ENCODE measurements around the gene OLFML2B.

Gene OLFML2B

DNA sequence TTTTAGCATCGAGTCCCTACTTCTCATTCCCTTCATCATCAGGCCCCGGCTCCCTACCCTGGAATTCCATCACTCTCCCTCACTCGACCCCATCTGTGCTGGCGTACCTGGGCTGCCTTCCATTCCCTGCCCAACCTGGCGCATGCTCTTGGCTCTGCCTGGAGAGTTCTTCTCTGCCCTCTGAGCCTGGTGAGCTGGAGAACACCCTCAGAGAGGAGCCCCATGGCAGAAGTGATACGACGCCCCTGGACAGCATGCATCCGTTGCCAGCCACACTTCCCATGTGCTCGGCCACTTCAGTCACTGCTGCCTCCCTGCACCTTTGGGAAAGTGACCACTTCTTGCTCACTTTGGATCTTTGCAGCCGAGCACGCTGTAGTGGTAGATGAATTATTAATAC lies 30.1 kb downstream of the OLFML2B start:
- H3K27me3 ChIP-seq (ENCODE audit: control insufficient read depth, low read length): peaks cover 11% of the 10 kb centered on the region
- H3K4me1 ChIP-seq (ENCODE audit: control insufficient read depth, low read length): no peaks in the 10 kb centered on the region

DNA sequence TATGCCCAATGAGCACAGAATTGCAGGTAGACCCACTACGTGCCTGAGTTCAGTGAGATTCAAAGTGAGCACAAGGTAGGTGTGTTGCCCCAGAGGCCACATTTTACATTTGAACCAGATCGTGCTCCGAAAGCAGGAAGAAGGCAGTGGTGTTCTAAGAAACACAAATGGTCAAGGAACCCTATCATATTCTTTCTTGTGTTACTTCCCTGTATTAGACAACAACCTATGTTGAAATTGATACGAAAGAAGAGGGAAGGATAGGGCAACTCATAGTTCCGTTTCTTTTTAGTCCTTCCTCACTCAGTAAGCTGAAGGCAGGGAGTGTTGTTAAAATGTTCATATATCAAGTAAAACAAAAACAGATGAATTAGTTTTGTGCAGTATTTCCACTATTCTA lies 33.9 kb downstream of the OLFML2B start:
- no peaks in the 10 kb centered on the region for H3K4me1 ChIP-seq (ENCODE audit: control insufficient read depth, low read length)
- no peaks in the 10 kb centered on the region for H3K79me2 ChIP-seq (ENCODE audit: control insufficient read depth, low read length)
- H3K4me3 ChIP-seq (ENCODE audit: low read length): no peak overlapping the region
- no peaks in the 10 kb centered on the region for H3F3A ChIP-seq (ENCODE audit: control insufficient read depth, insufficient read depth)
- H4K20me1 ChIP-seq (ENCODE audit: control insufficient read depth, insufficient read depth, low read depth, low read length): no peaks in the 10 kb centered on the region
- no peaks in the 10 kb centered on the region for H3K9me2 ChIP-seq (replicated peaks; ENCODE audit: control insufficient read depth, low read length)
- peaks cover 12% of the 10 kb centered on the region for H3K27me3 ChIP-seq (ENCODE audit: control insufficient read depth, low read length)
- no peaks in the 10 kb centered on the region for H3K9me3 ChIP-seq (ENCODE audit: control insufficient read depth, insufficient read depth, low read length)
- TF ChIP-seq, protein P1, sequence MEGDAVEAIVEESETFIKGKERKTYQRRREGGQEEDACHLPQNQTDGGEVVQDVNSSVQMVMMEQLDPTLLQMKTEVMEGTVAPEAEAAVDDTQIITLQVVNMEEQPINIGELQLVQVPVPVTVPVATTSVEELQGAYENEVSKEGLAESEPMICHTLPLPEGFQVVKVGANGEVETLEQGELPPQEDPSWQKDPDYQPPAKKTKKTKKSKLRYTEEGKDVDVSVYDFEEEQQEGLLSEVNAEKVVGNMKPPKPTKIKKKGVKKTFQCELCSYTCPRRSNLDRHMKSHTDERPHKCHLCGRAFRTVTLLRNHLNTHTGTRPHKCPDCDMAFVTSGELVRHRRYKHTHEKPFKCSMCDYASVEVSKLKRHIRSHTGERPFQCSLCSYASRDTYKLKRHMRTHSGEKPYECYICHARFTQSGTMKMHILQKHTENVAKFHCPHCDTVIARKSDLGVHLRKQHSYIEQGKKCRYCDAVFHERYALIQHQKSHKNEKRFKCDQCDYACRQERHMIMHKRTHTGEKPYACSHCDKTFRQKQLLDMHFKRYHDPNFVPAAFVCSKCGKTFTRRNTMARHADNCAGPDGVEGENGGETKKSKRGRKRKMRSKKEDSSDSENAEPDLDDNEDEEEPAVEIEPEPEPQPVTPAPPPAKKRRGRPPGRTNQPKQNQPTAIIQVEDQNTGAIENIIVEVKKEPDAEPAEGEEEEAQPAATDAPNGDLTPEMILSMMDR (IDR thresholded peaks at IDR 0.05; ENCODE audit: low read depth, low read length, poor library complexity, severe bottlenecking): no peak
- TF ChIP-seq EZH2phosphoT487 (IDR thresholded peaks at IDR 0.05; ENCODE audit: borderline replicate concordance, low read length): no peak
- no peak overlapping the region for H3K27ac ChIP-seq (ENCODE audit: low read depth, low read length)
- no peak overlapping the region for H3K4me2 ChIP-seq (ENCODE audit: low read length)
- H3K36me3 ChIP-seq (ENCODE audit: control insufficient read depth, low read length): no peaks in the 10 kb centered on the region

More for the DNA sequence above, 30.1 kb downstream of the OLFML2B start:
- TF ChIP-seq EZH2phosphoT487 (IDR thresholded peaks at IDR 0.05; ENCODE audit: borderline replicate concordance, low read length): no peak
- TF ChIP-seq, protein P1 (IDR thresholded peaks at IDR 0.05; ENCODE audit: low read depth, low read length, poor library complexity, severe bottlenecking): no peak
- no peak overlapping the region for H3K4me2 ChIP-seq (ENCODE audit: low read length)
- H3K4me3 ChIP-seq (ENCODE audit: low read length): no peak overlapping the region
- H3K36me3 ChIP-seq (ENCODE audit: control insufficient read depth, low read length): no peaks in the 10 kb centered on the region
- H3K9me2 ChIP-seq (replicated peaks; ENCODE audit: control insufficient read depth, low read length): no peaks in the 10 kb centered on the region
- no peaks in the 10 kb centered on the region for H3F3A ChIP-seq (ENCODE audit: control insufficient read depth, insufficient read depth)
- H3K27ac ChIP-seq (ENCODE audit: low read depth, low read length): no peak overlapping the region
- no peaks in the 10 kb centered on the region for H3K9me3 ChIP-seq (ENCODE audit: control insufficient read depth, insufficient read depth, low read length)
- no peaks in the 10 kb centered on the region for H4K20me1 ChIP-seq (ENCODE audit: control insufficient read depth, insufficient read depth, low read depth, low read length)
- no peaks in the 10 kb centered on the region for H3K79me2 ChIP-seq (ENCODE audit: control insufficient read depth, low read length)

DNA sequence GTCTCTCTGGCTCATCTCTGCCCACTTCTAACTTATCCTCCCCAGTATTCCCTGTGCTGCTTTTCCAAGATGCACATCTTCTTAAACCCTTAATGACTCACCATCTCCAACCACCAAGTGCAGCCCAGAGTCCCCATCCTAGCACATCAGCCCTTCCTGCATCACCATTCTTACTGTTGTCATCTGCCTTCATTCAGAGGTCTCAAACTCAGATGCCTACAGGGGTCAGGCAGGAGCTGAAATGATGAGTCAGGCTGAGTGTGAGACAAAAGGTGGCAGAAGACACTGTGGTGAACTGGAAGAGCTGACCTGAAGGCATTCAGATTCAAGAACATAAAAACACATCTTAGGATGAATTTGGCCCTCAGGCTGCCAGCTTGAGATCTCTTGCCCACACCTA lies 34.6 kb downstream of the OLFML2B start:
- Histone ChIP-seq H3K4me3 (ENCODE audit: low read length) (no peak overlapping the region), H3K36me3 (ENCODE audit: control insufficient read depth, low read length) (no peaks in the 10 kb centered on the region), H4K20me1 (ENCODE audit: control insufficient read depth, insufficient read depth, low read depth, low read length) (no peaks in the 10 kb centered on the region), H3K4me2 (ENCODE audit: low read length) (no peak overlapping the region), H3K4me1 (ENCODE audit: control insufficient read depth, low read length) (no peaks in the 10 kb centered on the region), H3K79me2 (ENCODE audit: control insufficient read depth, low read length) (no peaks in the 10 kb centered on the region), H3K9me3 (ENCODE audit: control insufficient read depth, insufficient read depth, low read length) (no peaks in the 10 kb centered on the region), H3F3A (ENCODE audit: control insufficient read depth, insufficient read depth) (no peaks in the 10 kb centered on the region), H3K9me2 (replicated peaks; ENCODE audit: control insufficient read depth, low read length) (no peaks in the 10 kb centered on the region), H3K27ac (ENCODE audit: low read depth, low read length) (no peak overlapping the region), H3K27me3 (ENCODE audit: control insufficient read depth, low read length) (peaks cover 12% of the 10 kb centered on the region)
- TF ChIP-seq, protein P1 (IDR thresholded peaks at IDR 0.05; ENCODE audit: low read depth, low read length, poor library complexity, severe bottlenecking): no peak
- no peak for TF ChIP-seq EZH2phosphoT487 (IDR thresholded peaks at IDR 0.05; ENCODE audit: borderline replicate concordance, low read length)

DNA sequence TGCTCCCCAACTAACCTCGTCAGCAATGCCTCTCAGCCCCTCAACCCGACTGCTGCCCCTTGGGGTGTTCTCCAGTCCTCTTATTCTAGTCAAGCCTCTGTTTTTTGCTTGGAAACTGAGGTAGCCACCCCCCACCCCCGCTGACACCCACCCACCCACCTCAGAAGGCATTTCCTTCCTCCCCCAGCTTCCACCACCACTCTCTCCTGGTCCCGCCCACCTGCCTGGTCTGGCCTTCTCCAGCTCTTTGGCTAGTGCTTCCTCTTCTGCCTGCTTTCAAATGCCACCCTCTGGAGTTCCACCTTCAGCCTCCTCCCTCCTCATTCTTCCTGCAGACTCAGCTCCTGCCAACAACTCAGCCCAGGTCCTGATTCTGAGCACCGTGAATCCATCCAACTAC lies 35.3 kb downstream of the OLFML2B start:
- no peak overlapping the region for H3K4me2 ChIP-seq (ENCODE audit: low read length)
- H3K9me3 ChIP-seq (ENCODE audit: control insufficient read depth, insufficient read depth, low read length): no peaks in the 10 kb centered on the region
- no peaks in the 10 kb centered on the region for H3K36me3 ChIP-seq (ENCODE audit: control insufficient read depth, low read length)
- H4K20me1 ChIP-seq (ENCODE audit: control insufficient read depth, insufficient read depth, low read depth, low read length): no peaks in the 10 kb centered on the region
- H3K4me3 ChIP-seq (ENCODE audit: low read length): no peak overlapping the region
- no peak overlapping the region for H3K27ac ChIP-seq (ENCODE audit: low read depth, low read length)
- no peaks in the 10 kb centered on the region for H3F3A ChIP-seq (ENCODE audit: control insufficient read depth, insufficient read depth)
- H3K4me1 ChIP-seq (ENCODE audit: control insufficient read depth, low read length): no peaks in the 10 kb centered on the region
- no peaks in the 10 kb centered on the region for H3K9me2 ChIP-seq (replicated peaks; ENCODE audit: control insufficient read depth, low read length)
- TF ChIP-seq, protein P1 (IDR thresholded peaks at IDR 0.05; ENCODE audit: low read depth, low read length, poor library complexity, severe bottlenecking): no peak
- no peak for TF ChIP-seq EZH2phosphoT487 (IDR thresholded peaks at IDR 0.05; ENCODE audit: borderline replicate concordance, low read length)
- peaks cover 12% of the 10 kb centered on the region for H3K27me3 ChIP-seq (ENCODE audit: control insufficient read depth, low read length)
- no peaks in the 10 kb centered on the region for H3K79me2 ChIP-seq (ENCODE audit: control insufficient read depth, low read length)
